K562 (cell line): ENCODE results near the gene ASF1B. TPM values are rescaled to one million over a fixed set of nuclear protein-coding genes. Genes with fewer than 3 reads are reported as not detected.

Source experiments
- ATAC-seq: fragments of 200-7000 bp; cut with Tn5 transposase; 3 replicates; pipeline ENCODE4 v1.9.1; 2020; ENCODE audit warnings: moderate library complexity
- BruUV-seq: library from RNA; stranded (reverse); fragments of 400-500 nt; replicated peaks from 2 replicates; lab custom pipeline; 2021; lab: Mats Ljungman, UMichigan
- CTCF ChIA-PET: fragments of 300-600 bp; formaldehyde crosslinking; extraction: SDS; loops from one replicate; lab custom pipeline; 2021; ENCODE audit warnings: low intra/inter-chr PET ratio; lab: Yijun Ruan, JAX
- POLR2A ChIA-PET: fragments of 300-600, 350-650 bp; sonication (Branson Sonifier 250); formaldehyde crosslinking; extraction: SDS; loops from one replicate; lab custom pipeline; 2021; ENCODE audit warnings: antibody characterized with exemption, inconsistent platforms; lab: Yijun Ruan, JAX
- DNase-seq, 4 experiments: peaks; one replicate each; pipeline versions ENCODE4 v3.0.0 to v3.0.0-alpha.2; 2011 to 2018; ENCODE audit warnings: low spot score in 3 of 4, mixed read lengths in 3 of 4; ENCODE audit errors: extremely low read depth in 1 of 4
- FAIRE-seq: peaks from 2 replicates; lab custom pipeline; 2011; peaks lifted over from hg19 to GRCh38; lab: Jason Lieb, UNC
- H2AFZ ChIP-seq: 2 replicates; pipeline ENCODE4 v1.6.0; 2011; ENCODE audit warnings: low read depth, low read length, control low read depth, inconsistent platforms
- H3K27ac ChIP-seq: fragments of 200-600 bp; 3 replicates; pipeline ENCODE4 v1.8.0; 2011; ENCODE audit warnings: low read depth, mild to moderate bottlenecking, control low read depth, inconsistent platforms, low read length, moderate library complexity, mixed read lengths; ENCODE audit errors: extremely low read depth
- H3K27me3 ChIP-seq, 2 experiments: fragments of 300-600 bp in 1 of 2; 2 replicates in 1 of 2; 3 replicates in 1 of 2; pipeline versions ENCODE4 v1.6.0 to v1.8.0; 2011; ENCODE audit warnings: inconsistent platforms in 2 of 2, low read length in 2 of 2, mild to moderate bottlenecking in 1 of 2, mixed read lengths in 1 of 2, moderate library complexity in 1 of 2; ENCODE audit not compliant: control insufficient read depth in 2 of 2, insufficient read depth in 2 of 2
- H3K36me3 ChIP-seq: fragments of 300-600 bp; 3 replicates; pipeline ENCODE4 v1.8.0; 2011; ENCODE audit warnings: mild to moderate bottlenecking, low read length, inconsistent platforms; ENCODE audit not compliant: control insufficient read depth, insufficient read depth
- H3K4me1 ChIP-seq, 2 experiments: fragments of 200-600 bp in 1 of 2; replicated peaks in 1 of 2; 2 replicates in 1 of 2; 3 replicates in 1 of 2; pipeline versions ENCODE4 v1.5.1 to v1.8.0; 2011; ENCODE audit warnings: inconsistent platforms in 2 of 2, low read length in 2 of 2, mild to moderate bottlenecking in 1 of 2, mixed read lengths in 1 of 2, moderate library complexity in 1 of 2; ENCODE audit not compliant: control insufficient read depth in 2 of 2, insufficient read depth in 2 of 2
- H3K4me2 ChIP-seq: 2 replicates; pipeline ENCODE4 v1.6.1; 2011; ENCODE audit warnings: low read length, control low read depth, inconsistent platforms, mixed read lengths; ENCODE audit not compliant: insufficient read depth
- H3K4me3 ChIP-seq: fragments of 200-600 bp; sonication (generic), shearing (Covaris generic); 2 replicates; pipeline ENCODE4 v1.5.1; 2016; ENCODE audit warnings: control low read depth, inconsistent platforms
- H3K79me2 ChIP-seq: fragments of 200-600 bp; 3 replicates; pipeline ENCODE4 v1.8.0; 2011; ENCODE audit warnings: low read length, inconsistent platforms; ENCODE audit not compliant: control insufficient read depth, insufficient read depth
- H3K9ac ChIP-seq, 2 experiments: 2 replicates each; pipeline versions ENCODE4 v1.6.0 to v1.6.1; 2011; ENCODE audit warnings: low read depth in 2 of 2, low read length in 2 of 2, control low read depth in 1 of 2, inconsistent platforms in 1 of 2, mild to moderate bottlenecking in 1 of 2, mixed read lengths in 1 of 2; ENCODE audit not compliant: insufficient read depth in 1 of 2
- H3K9me1 ChIP-seq: one replicate; pipeline ENCODE4 v1.6.0; 2011; ENCODE audit warnings: inconsistent platforms, mild to moderate bottlenecking, low read length, moderate library complexity; ENCODE audit not compliant: control insufficient read depth, insufficient read depth
- H3K9me3 ChIP-seq: replicated peaks from 2 replicates; pipeline ENCODE4 v1.5.1; 2011; ENCODE audit warnings: low read depth, low read length, inconsistent platforms; ENCODE audit not compliant: control insufficient read depth, insufficient read depth
- H4K20me1 ChIP-seq: replicated peaks from 2 replicates; pipeline ENCODE4 v1.6.1; 2011; ENCODE audit warnings: low read length, inconsistent platforms, mixed read lengths; ENCODE audit not compliant: control insufficient read depth, insufficient read depth
- BCL6 ChIP-seq: fragments of 250-450 bp; sonication (Bioruptor Pico); IDR thresholded peaks from 2 replicates; pipeline ENCODE4 v1.4.0; 2020
- CBX2 ChIP-seq: fragments of 200-600 bp; sonication (generic); IDR thresholded peaks from one replicate; pipeline ENCODE4 v1.6.1; 2012; ENCODE audit warnings: mild to moderate bottlenecking, low read length, inconsistent platforms; ENCODE audit not compliant: insufficient read depth, poor library complexity, severe bottlenecking
- CREM ChIP-seq: IDR thresholded peaks from 2 replicates; pipeline ENCODE4 v1.6.1; 2014; ENCODE audit warnings: antibody characterized with exemption, low read depth
- HDAC2 ChIP-seq: fragments of 450-650 bp; IDR thresholded peaks from 2 replicates; pipeline ENCODE4 v1.6.1; 2016; ENCODE audit warnings: mild to moderate bottlenecking
- KDM5B ChIP-seq: fragments of 200-600 bp; sonication (generic); IDR thresholded peaks from 2 replicates; pipeline ENCODE4 v1.6.1; 2012; ENCODE audit warnings: low read depth, mild to moderate bottlenecking, moderate library complexity, low read length, control low read depth, inconsistent platforms; ENCODE audit not compliant: insufficient replicate concordance
- PHF8 ChIP-seq: fragments of 200-600 bp; sonication (generic); IDR thresholded peaks from 2 replicates; pipeline ENCODE4 v1.6.1; 2012; ENCODE audit warnings: mixed run types, mild to moderate bottlenecking, inconsistent platforms, low read length, moderate library complexity, borderline replicate concordance
- POLR2A ChIP-seq: fragments of 450-650 bp; conservative IDR thresholded peaks from 2 replicates; pipeline ENCODE4 v1.6.1; 2016
- POU5F1 ChIP-seq: fragments of 150-350 bp; IDR thresholded peaks from 2 replicates; pipeline ENCODE4 v1.6.1; 2014; ENCODE audit warnings: borderline replicate concordance, low read length, low read depth, mild to moderate bottlenecking; ENCODE audit not compliant: partially characterized antibody
- RBBP5 ChIP-seq: fragments of 200-600 bp; sonication (generic); IDR thresholded peaks from 2 replicates; pipeline ENCODE4 v1.6.1; 2012; ENCODE audit warnings: borderline replicate concordance, mild to moderate bottlenecking, low read length, control low read depth, inconsistent platforms; ENCODE audit not compliant: insufficient read depth, poor library complexity, severe bottlenecking
- RBM25 ChIP-seq: fragments of 200-400 bp; formaldehyde crosslinking; IDR thresholded peaks from 2 replicates; pipeline ENCODE4 v1.6.1; 2018; ENCODE audit warnings: low read length, low read depth, moderate library complexity; ENCODE audit not compliant: severe bottlenecking
- RCOR1 ChIP-seq, 2 experiments: IDR thresholded peaks; 2 replicates each; pipeline ENCODE4 v1.6.1; 2012; ENCODE audit warnings: low read depth in 2 of 2, low read length in 2 of 2, borderline replicate concordance in 1 of 2, improper control_type of control experiment in 1 of 2
- RUNX1 ChIP-seq: sonication (generic); IDR thresholded peaks from 2 replicates; pipeline ENCODE4 v1.6.1; 2016; ENCODE audit warnings: antibody characterized with exemption, low read depth
- SAP30 ChIP-seq: fragments of 200-600 bp; sonication (generic); IDR thresholded peaks from 2 replicates; pipeline ENCODE4 v1.6.1; 2012; ENCODE audit warnings: borderline replicate concordance, low read depth, mild to moderate bottlenecking, moderate library complexity, low read length, control low read depth, inconsistent platforms; ENCODE audit not compliant: insufficient read depth, poor library complexity, severe bottlenecking
- ZBTB12 ChIP-seq: fragments of 250-450 bp; sonication (Bioruptor Pico); IDR thresholded peaks from 2 replicates; pipeline ENCODE4 v1.4.0; 2020
- WGBS: fragments of 100-300 bp; shearing (Covaris generic); methylation state at CpG from one replicate; pipeline ENCODE4 v1.1.6; 2016; ENCODE audit warnings: low coverage, mixed read lengths; ENCODE audit not compliant: insufficient coverage; ENCODE audit errors: missing lambda C conversion rate; 5-methylcytosine and 5-hydroxymethylcytosine counted together
- in situ Hi-C: fragments of 300-500 bp; cut with MboI; formaldehyde crosslinking; loops from 4 replicates; pipeline ENCODE4 v1.15.0; 2018; ENCODE audit warnings: inconsistent platforms, mixed read lengths
- intact Hi-C: fragments of 100-400 bp; cut with micrococcal nuclease; formaldehyde crosslinking; loops from 2 replicates; pipeline ENCODE4 v1.14.2; 2022
- polyA plus RNA-seq, 8 experiments: library from polyadenylated mRNA; depleted of rRNA in 4 of 8; stranded (reverse) in 5 of 8; unstranded in 3 of 8; fragments of >200 nt; fragmentation: Nextera tagmentation in 2 of 8; fragmentation: Illumina TruSeq in 1 of 8; extraction: Ambion mirVana in 2 of 8; extraction: Trizol in 1 of 8; gene quantifications; 2 replicates each; pipeline versions ENCODE4 v1.2.1 to v1.2.3, GENCODE V29; 2011 to 2014; ENCODE audit warnings: inconsistent platforms in 1 of 8, missing spikeins in 1 of 8
- total RNA-seq, 7 experiments: library from RNA; depleted of rRNA in 6 of 7; stranded (reverse); fragments of >200 nt in 6 of 7; fragmentation: Illumina TruSeq in 2 of 7; extraction: Trizol in 2 of 7; gene quantifications; 2 replicates each; pipeline versions ENCODE4 v1.2.1 to v1.2.3, GENCODE V29; 2011 to 2021; ENCODE audit warnings: low replicate concordance in 1 of 7
- TF ChIP-seq, protein P1 (sequence below): fragments of 250-450 bp; sonication (Bioruptor Pico); IDR thresholded peaks from 2 replicates; pipeline ENCODE4 v1.8.0; 2022; ENCODE audit warnings: inconsistent platforms
- TF ChIP-seq, protein P2 (sequence below): fragments of 250-450 bp; sonication (Bioruptor Pico); IDR thresholded peaks from 2 replicates; pipeline ENCODE4 v1.4.0; 2020; ENCODE audit warnings: mild to moderate bottlenecking

ASF1B gene
- total and polyA plus RNA-seq, 9 of the 15 experiments (the other 6 are each of a cell fraction or from before 2014, with no cell fraction given): 6.0 to 69.4 (median 53.3) TPM

DNA sequence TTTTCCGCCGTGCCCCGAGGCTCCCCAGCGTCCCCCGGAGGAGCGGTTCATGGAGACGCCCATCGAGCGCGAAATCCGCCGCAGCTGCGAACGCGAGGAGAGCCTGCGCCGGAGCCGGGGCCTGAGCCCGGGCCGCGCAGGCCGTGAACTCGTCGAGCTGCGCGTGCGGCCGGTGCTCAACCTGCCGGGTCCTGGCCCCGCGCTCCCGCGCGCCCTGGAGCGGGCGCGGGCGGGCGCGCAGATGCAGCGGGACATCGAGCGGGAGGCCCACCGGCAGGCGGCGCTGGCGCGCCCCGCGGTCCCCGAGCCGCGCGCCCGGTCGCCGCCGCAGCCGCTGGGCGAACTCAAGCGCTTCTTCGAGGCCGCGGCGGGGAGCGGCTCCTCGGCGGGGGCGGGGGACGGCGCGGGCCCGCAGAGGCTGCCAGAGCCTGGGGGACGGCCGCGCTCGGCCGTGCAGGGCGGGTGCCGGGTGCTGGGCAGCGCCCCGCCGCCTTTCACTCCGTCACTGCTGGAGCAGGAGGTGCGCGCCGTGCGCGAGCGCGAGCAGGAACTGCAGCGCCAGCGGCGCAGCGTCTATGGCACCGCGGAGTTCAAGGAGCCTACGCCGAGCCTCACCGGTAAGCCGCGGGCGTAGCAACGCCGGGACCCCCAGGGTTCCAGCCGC, 63.0 kb downstream of the ASF1B start:
- Histone ChIP-seq H3K9me1 (no peaks in the 10 kb centered on the region), H4K20me1 (no peaks in the 10 kb centered on the region), H3K27ac (peak overlapping the region; percentile 68), H3K9ac (peak overlapping the region; percentile 69 to 97), H3K4me2 (peak overlapping the region; percentile 82), H3K4me1 (peaks cover 9 to 48% of the 10 kb centered on the region in 2 experiments; a peak in 4 of 5 replicates), H3K9me3 (no peaks in the 10 kb centered on the region), H3K79me2 (peaks cover 19% of the 10 kb centered on the region), H3K27me3 (no peaks in the 10 kb centered on the region), H2AFZ (peak overlapping the region; percentile 95), H3K4me3 (peak overlapping the region; percentile 55), H3K36me3 (no peaks in the 10 kb centered on the region)
- WGBS: 1% methylated on average over 76 of the region's 106 CpGs
- FAIRE-seq: no peak
- ATAC-seq: peak; percentile 76
- CTCF ChIA-PET: interaction anchor here (0.6 to 3.7 kb wide), 7 partner anchors 16 to 458 kb away, joined by 3 to 39 read pairs (median 3); no protein-coding TSS in a partner anchor
- POLR2A ChIA-PET: interaction anchor here (0.5 to 1.3 kb wide), 4 partner anchors 43 to 443 kb away, joined by 3 to 4 read pairs (median 4); partner anchors contain the start of gene ASF1B
- intact Hi-C loops: no loop called here
- no TSS peak for BruUV-seq
- DNase-seq: peak; percentile 82 to 85 (median 83)
- in situ Hi-C loops: loop anchor here (5.0 to 25.0 kb wide), 2 partner anchors 191 to 486 kb away; no protein-coding TSS in a partner anchor
- TF ChIP-seq KDM5B: peak; percentile 14
- TF ChIP-seq HDAC2: no peak
- TF ChIP-seq RUNX1: no peak
- no peak for TF ChIP-seq BCL6 (CRISPR knock-in tag)
- TF ChIP-seq PHF8: peak; percentile 52; the same call in 1 of the 2 replicates
- TF ChIP-seq CREM: peak; percentile 22; the same call in 1 of the 2 replicates
- TF ChIP-seq, protein P1, sequence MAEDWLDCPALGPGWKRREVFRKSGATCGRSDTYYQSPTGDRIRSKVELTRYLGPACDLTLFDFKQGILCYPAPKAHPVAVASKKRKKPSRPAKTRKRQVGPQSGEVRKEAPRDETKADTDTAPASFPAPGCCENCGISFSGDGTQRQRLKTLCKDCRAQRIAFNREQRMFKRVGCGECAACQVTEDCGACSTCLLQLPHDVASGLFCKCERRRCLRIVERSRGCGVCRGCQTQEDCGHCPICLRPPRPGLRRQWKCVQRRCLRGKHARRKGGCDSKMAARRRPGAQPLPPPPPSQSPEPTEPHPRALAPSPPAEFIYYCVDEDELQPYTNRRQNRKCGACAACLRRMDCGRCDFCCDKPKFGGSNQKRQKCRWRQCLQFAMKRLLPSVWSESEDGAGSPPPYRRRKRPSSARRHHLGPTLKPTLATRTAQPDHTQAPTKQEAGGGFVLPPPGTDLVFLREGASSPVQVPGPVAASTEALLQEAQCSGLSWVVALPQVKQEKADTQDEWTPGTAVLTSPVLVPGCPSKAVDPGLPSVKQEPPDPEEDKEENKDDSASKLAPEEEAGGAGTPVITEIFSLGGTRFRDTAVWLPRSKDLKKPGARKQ: no peak
- TF ChIP-seq RBM25: peak; percentile 37
- no peak for TF ChIP-seq ZBTB12 (CRISPR knock-in tag)
- TF ChIP-seq CBX2: no peak
- TF ChIP-seq RCOR1 (IDR thresholded peaks at IDR 0.05; ENCODE audit: borderline replicate concordance in 1 of 2, low read depth in 2 of 2, low read length in 2 of 2): peak in 1 of 2 experiments; percentile 2; a peak in 1 of 4 replicates
- TF ChIP-seq RBBP5: peak; percentile 44
- TF ChIP-seq, protein P2, sequence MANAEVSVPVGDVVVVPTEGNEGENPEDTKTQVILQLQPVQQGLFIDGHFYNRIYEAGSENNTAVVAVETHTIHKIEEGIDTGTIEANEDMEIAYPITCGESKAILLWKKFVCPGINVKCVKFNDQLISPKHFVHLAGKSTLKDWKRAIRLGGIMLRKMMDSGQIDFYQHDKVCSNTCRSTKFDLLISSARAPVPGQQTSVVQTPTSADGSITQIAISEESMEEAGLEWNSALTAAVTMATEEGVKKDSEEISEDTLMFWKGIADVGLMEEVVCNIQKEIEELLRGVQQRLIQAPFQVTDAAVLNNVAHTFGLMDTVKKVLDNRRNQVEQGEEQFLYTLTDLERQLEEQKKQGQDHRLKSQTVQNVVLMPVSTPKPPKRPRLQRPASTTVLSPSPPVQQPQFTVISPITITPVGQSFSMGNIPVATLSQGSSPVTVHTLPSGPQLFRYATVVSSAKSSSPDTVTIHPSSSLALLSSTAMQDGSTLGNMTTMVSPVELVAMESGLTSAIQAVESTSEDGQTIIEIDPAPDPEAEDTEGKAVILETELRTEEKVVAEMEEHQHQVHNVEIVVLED (CRISPR knock-in tag): peak; percentile 47; the same call in 1 of the 2 replicates
- peak; percentile 41 for TF ChIP-seq SAP30
- 0 out of 2 replicates have a peak, but pooled peaks have one; percentile 32 for TF ChIP-seq POLR2A
- no peak for TF ChIP-seq POU5F1
